Thoracic aorta endothelial cell (primary cell): ENCODE data around the gene PLXNB1. TPM values are rescaled to one million over a fixed set of nuclear protein-coding genes. Genes with fewer than 3 reads are reported as not detected.

Source experiments
- small RNA-seq: library from RNA; depleted of rRNA; stranded (forward); fragments of <200 nt; gene quantifications from one replicate; pipeline ENCODE3, GENCODE V24; 2012
- total RNA-seq: library from RNA; depleted of rRNA; stranded (reverse); fragments of >200 nt; gene quantifications from 2 replicates; pipeline ENCODE4 v1.2.3, GENCODE V29; 2012

PLXNB1 gene
- 25.5 and 26.7 TPM in 2 replicates for total RNA-seq

DNA sequence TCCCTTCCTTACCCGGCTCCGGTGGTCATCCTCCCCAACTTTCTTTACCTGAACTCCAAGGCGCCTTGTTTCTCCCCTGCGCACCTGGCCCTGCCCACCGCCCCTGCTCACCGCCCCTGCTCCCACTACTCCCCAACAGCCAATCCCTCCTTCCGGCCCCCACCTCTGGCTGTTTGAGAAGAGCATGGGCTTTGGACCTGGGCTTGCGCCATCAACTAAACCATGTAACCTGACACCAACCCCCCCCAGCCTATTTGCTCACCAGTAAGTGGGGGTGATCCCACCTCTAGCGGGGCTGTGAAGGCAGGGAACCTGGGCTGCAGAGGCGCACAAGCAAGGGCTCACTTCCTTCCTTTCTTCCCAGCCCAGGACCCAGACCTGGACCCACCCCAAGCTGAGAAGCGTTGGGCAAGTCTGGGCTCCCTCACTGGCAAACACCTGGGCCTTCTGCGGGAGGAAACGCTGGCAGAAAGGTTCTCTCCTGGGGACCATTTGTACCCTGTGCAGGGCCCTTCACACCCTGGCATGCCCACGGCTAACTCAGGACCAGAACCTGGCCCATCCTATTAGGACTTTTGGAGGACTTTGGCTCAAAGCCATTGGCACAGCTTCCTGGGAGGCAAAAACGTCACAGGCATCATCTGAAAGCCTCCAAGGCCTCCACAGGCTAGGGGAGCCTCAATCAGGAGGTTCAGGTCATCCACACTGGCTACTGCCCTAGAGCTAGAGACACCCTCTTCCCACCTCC is at the start of gene PLXNB1:
Gene PLXNB1 (minus strand): TSS at position 127 of the 748 bp plus-strand sequence. CDS start 5,475 bp downstream, outside the sequence.

GRCh38 chr3:48446425-48447193 is 16.7 kb upstream of the PLXNB1 start, which contains the start of gene ATRIP:
Gene ATRIP (plus strand): TSS chr3:48446737. CDS start chr3:48446846, 109 bp downstream.

GRCh38 chr3:48439820-48440589 is 10.1 kb upstream of the PLXNB1 start, which contains the start of the genes CCDC51 and TMA7:
Gene CCDC51 (minus strand): TSS chr3:48440119. CDS start chr3:48435128, 4,991 bp downstream.
Gene TMA7 (plus strand): TSS chr3:48440257. CDS start chr3:48440297, 40 bp downstream.

DNA sequence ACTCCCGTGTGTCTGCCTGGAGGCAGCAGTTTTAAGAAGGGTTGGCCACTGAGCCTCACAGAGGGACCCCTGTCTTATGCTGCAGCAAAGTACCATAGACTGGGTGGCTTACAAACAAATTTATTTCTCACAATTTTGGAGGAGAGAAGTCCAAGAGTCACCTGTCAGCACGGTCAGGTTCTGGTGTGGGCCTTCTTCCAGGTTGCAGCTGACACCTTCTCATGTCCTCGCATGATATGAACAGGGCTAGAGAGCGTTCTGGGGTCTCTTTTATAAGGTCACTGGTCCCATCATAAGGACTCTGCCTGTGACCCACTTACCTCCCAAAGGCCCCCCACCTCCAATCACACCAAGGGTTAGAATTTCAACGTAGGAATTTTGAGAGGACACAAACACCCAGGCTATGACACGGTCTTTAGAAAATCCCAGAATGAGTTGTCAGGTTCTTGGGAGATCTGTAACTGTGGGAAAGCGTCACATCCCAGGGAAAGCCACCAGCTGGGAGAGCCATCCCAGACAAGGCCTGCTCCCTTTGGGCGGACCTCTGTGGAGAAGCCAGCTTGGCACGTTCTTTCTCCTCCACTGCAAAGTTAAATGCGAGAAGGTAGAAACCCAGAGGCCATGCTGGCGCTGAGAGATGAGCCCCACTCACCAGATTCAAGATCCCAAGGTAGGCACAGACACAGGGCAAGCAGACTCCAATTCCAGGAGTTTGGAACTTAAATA is 58.1 kb downstream of the PLXNB1 start, which contains the start of gene FBXW12:
Gene FBXW12 (plus strand): TSS at position 569 of the 726 bp plus-strand sequence. CDS start 549 bp downstream, outside the sequence.

Small RNAs within 50 kb of the gene (small RNA-seq; reads per million reads assigned to genes)
- gene RN7SL321P = not detected

Other genes with a start within 250 kb of the PLXNB1 start
- gene CDC25A, start 241.7 kb downstream of the PLXNB1 start, total RNA-seq = 25.3 and 27.0 TPM in 2 replicates
- gene CAMP, start 206.6 kb downstream of the PLXNB1 start, total RNA-seq = not detected in 2 replicates
- 11.5 and 11.8 TPM in 2 replicates for gene ZNF589, start 189.0 kb downstream of the PLXNB1 start, total RNA-seq
- gene NME6, start 128.7 kb downstream of the PLXNB1 start, total RNA-seq = 23.5 and 25.1 TPM in 2 replicates
- gene SPINK8, start 96.4 kb downstream of the PLXNB1 start, total RNA-seq = not detected in 2 replicates
- gene FBXW12, start 57.9 kb downstream of the PLXNB1 start, total RNA-seq = not detected in 2 replicates
- gene CCDC51, start 10.0 kb upstream of the PLXNB1 start, total RNA-seq = 11.2 and 13.1 TPM in 2 replicates
- gene TMA7, start 10.2 kb upstream of the PLXNB1 start, total RNA-seq = 317 and 433 TPM in 2 replicates
- 13.1 and 13.6 TPM in 2 replicates for gene ATRIP, start 16.7 kb upstream of the PLXNB1 start, total RNA-seq
- gene SHISA5, start 74.1 kb upstream of the PLXNB1 start, total RNA-seq = 94.9 and 124 TPM in 2 replicates
- gene PFKFB4, start 126.7 kb upstream of the PLXNB1 start, total RNA-seq = 2.8 and 4.5 TPM in 2 replicates
- not detected in 2 replicates for gene UCN2, start 133.7 kb upstream of the PLXNB1 start, total RNA-seq
- gene COL7A1, start 165.2 kb upstream of the PLXNB1 start, total RNA-seq = 0.13 and 0.14 TPM in 2 replicates
- 276 and 300 TPM in 2 replicates for gene UQCRC1, start 179.6 kb upstream of the PLXNB1 start, total RNA-seq
- gene TMEM89, start 191.7 kb upstream of the PLXNB1 start, total RNA-seq = not detected in 2 replicates
- gene SLC26A6, start 205.4 kb upstream of the PLXNB1 start, total RNA-seq = 15.3 and 21.5 TPM in 2 replicates
- gene CELSR3, start 232.8 kb upstream of the PLXNB1 start, total RNA-seq = 0.27 and 0.29 TPM in 2 replicates